GM12892 (cell line): ENCODE measurements around the gene TSPAN10.

Experiments used
- POLR2A ChIP-seq: IDR thresholded peaks from 2 replicates; pipeline ENCODE4 v1.6.1; 2011; ENCODE audit warnings: low read depth, low read length, control low read depth
- POLR2AphosphoS5 ChIP-seq: IDR thresholded peaks from 2 replicates; pipeline ENCODE4 v1.6.1; 2011; ENCODE audit warnings: low read depth, low read length, control low read depth
- TAF1 ChIP-seq: IDR thresholded peaks from 2 replicates; pipeline ENCODE4 v1.6.1; 2011; ENCODE audit warnings: low read depth, mild to moderate bottlenecking, control low read depth, low read length, borderline replicate concordance

DNA sequence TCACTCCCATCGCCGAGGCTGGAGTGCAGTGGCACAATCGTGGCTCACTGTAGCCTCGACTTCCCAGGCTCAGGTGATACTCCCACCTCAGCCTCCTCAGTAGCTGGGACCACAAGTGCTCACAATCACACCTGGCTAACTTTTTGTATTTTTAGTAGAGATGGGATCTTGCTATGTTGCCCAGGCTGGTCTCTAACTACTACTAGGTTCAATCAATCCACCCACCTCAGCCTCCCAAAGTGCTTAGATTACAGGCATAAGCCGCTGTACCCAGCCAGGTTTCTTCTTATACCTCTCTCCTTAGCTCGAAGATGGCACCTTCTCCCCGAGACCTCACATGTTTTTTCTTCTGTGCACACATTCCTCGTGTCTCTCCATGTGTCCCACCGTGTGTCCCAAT lies 3.0 kb downstream of the TSPAN10 start:
- TF ChIP-seq POLR2A (no peak), TAF1 (no peak), POLR2AphosphoS5 (no peak)
